GM12873 (cell line): ENCODE measurements around the gene DAPK2.
A peak's percentile ranks its signal among the peaks of the same experiment; 100 is the strongest.

ENCODE experiments used
- TF ChIP-seq, protein P1 (sequence below): IDR thresholded peaks from 2 replicates; pipeline ENCODE4 v1.5.1; 2012; ENCODE audit warnings: low read depth, mild to moderate bottlenecking, moderate library complexity, low read length, control low read depth; ENCODE audit not compliant: insufficient read depth; ENCODE audit errors: missing control alignments

DAPK2 gene

DNA sequence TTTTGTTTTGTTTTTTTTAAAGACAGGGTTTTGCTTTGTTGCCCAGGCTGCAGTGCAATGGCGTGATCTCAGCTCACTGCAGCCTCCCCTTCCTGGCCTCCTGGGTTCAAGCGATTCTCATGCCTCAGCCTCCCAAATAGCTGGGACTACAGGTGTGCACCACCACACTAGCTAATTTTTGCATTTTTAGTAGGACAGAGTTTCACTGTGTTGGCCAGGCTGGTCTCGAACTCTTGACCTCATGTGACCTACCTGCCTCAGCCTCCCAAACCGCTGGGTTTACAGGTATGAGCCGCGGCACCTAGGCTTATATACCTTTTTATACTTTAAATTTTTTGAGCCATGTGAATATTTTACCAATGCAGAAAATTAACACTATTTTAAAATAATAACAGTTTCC lies 155.7 kb downstream of the DAPK2 start:
- TF ChIP-seq, protein P1, sequence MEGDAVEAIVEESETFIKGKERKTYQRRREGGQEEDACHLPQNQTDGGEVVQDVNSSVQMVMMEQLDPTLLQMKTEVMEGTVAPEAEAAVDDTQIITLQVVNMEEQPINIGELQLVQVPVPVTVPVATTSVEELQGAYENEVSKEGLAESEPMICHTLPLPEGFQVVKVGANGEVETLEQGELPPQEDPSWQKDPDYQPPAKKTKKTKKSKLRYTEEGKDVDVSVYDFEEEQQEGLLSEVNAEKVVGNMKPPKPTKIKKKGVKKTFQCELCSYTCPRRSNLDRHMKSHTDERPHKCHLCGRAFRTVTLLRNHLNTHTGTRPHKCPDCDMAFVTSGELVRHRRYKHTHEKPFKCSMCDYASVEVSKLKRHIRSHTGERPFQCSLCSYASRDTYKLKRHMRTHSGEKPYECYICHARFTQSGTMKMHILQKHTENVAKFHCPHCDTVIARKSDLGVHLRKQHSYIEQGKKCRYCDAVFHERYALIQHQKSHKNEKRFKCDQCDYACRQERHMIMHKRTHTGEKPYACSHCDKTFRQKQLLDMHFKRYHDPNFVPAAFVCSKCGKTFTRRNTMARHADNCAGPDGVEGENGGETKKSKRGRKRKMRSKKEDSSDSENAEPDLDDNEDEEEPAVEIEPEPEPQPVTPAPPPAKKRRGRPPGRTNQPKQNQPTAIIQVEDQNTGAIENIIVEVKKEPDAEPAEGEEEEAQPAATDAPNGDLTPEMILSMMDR, result no peak

DNA sequence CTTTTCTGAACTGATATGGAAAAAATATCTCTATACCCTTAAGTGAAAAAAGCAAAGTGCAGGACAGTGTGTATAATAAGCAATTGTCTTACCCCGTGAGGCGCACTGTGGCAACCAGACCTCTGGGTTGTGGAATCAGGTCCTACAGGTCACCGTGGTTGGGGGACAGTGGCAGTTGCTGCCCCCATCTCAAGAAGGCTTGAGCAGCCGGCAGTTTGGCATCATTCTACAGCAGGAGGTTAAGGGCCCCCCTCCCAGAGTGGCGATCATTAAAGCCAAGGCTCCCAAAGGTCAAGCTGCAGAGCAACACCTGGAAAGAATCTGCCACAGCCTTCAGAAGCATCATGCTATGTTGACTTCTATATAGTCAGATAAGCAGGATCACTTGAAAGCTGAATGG lies 156.5 kb downstream of the DAPK2 start:
- TF ChIP-seq, protein P1, result no peak

DNA sequence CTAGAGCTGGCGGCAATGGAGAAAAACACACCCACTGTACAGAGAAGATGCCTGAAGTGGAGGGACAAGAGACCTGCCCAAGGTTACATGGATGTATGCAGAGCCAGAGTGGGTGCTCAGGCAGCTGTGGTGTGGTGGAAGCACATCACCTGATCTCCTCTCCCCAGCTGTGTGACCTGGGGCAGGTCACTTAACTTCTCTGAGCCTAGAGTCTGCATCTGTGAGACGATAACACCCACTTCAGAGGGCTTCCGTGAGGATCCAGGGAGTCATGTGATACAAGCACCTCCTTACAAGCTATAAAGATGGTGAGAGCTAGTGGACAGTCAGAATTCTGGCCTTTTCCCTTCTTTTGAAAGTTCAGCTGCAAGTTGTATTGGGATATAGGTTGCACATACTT lies 157.5 kb downstream of the DAPK2 start:
- TF ChIP-seq, protein P1, result no peak

DNA sequence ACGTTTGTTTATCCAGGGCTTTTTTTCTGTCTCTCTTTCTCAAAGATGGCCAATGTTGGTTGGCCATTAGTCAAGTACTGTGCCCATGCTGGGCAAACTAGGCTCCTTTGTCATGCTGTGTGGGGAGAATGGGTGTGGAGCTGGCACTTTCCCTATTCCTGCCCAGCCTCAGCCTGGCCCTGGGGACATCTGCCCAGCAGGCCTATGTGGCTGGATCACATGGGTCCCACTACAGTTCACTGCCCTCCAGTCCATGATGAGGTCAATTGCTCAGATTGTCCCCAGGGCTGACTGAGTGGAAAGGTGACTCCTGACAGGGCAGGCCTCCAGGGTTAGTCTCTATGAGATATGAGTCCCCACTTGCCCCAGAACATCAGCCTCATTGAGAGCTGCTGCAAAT lies 158.1 kb downstream of the DAPK2 start:
- TF ChIP-seq, protein P1, result no peak

DNA sequence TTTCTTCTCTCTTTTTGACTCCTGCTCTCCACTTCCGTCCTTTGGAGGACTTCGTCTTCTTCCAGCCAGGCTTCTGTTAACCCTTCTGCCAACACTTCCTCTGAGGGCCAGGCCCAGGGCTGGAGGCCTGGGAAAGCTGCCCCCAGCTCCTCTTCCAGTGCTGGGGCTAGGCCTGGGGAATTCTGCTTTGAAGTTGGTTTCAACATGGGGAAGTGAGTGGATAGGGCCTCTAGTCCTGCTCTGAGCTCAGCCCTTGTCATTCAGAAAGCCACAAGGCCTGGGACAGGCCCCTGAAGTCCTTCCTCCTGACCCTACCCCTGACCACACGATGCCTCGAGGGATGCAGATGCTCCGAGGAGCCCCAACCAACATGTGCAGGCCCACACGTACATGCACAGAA lies 158.7 kb downstream of the DAPK2 start:
- TF ChIP-seq, protein P1, result no peak

DNA sequence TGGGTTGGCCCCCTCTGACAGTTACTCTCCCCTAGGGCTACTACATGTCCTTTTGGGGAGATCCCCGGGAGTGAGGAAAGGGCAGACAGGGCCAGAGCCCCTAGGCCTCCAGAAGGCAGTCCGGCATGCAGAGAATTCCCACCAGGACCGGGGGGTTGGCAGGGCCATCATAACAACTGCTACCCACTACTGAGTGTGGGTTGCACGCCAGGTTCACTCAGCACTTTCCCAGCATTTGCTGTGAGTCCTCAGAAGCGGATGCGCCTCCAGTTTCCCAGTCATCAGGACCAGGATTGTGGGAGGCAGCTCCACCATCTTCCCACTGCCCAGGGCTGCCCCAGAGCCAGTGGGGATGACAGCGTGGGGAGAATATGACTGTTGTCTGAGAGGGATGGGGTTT lies 161.3 kb downstream of the DAPK2 start:
- TF ChIP-seq, protein P1, result no peak

DNA sequence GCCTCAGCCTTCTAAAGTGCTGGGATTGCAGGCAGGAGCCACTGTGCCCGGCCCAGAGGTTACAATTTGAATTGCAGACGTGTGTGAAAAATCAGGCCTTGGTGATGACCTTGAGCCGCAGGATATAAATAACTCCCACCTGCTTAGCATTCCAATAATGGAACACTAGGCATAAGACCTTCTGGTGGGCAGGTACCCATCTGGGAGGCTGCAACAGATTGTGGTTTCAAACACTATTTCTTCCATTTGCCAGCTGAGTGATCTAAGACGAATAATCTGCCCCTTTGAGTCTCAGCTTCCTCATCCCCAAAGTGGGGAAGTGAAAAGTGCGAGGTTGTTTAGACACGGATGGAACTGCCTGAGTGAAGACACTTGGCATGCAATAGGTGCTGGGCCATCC lies 164.9 kb downstream of the DAPK2 start:
- TF ChIP-seq, protein P1, result peak; percentile 1
